HEK293T (cell line): ENCODE results near the gene STT3B.

Source experiments
- CTCF ChIA-PET: fragments of 350-600 bp; formaldehyde crosslinking; extraction: SDS; loops from one replicate; lab custom pipeline; 2021; ENCODE audit warnings: antibody characterized with exemption, inconsistent platforms; lab: Yijun Ruan, JAX
- POLR2A ChIA-PET: fragments of 350-600 bp; formaldehyde crosslinking; extraction: SDS; loops from one replicate; lab custom pipeline; 2020; ENCODE audit warnings: antibody characterized with exemption, inconsistent platforms; lab: Yijun Ruan, JAX
- DNase-seq: peaks from one replicate; pipeline ENCODE4 v3.0.0; 2012; ENCODE audit warnings: mixed read lengths; ENCODE audit errors: extremely low spot score
- ARNT ChIP-seq: fragments of 450-650 bp; IDR thresholded peaks from 2 replicates; pipeline ENCODE4 v1.6.1; 2017; ENCODE audit warnings: mild to moderate bottlenecking
- BHLHE40 ChIP-seq: fragments of 450-650 bp; IDR thresholded peaks from 2 replicates; pipeline ENCODE4 v1.6.1; 2016; ENCODE audit warnings: mild to moderate bottlenecking, moderate library complexity, borderline replicate concordance
- CTBP1 ChIP-seq: fragments of 450-650 bp; IDR thresholded peaks from 2 replicates; pipeline ENCODE4 v1.6.1; 2016; ENCODE audit warnings: borderline replicate concordance
- ELF4 ChIP-seq: fragments of 450-650 bp; IDR thresholded peaks from 2 replicates; pipeline ENCODE4 v1.6.1; 2017; ENCODE audit warnings: antibody characterized with exemption
- FOXA1 ChIP-seq: fragments of 450-650 bp; IDR thresholded peaks from 2 replicates; pipeline ENCODE4 v1.6.1; 2016; ENCODE audit warnings: mild to moderate bottlenecking
- FOXK2 ChIP-seq: fragments of 450-650 bp; IDR thresholded peaks from 2 replicates; pipeline ENCODE4 v1.6.1; 2016; ENCODE audit warnings: mild to moderate bottlenecking
- FOXM1 ChIP-seq: fragments of 450-650 bp; IDR thresholded peaks from 2 replicates; pipeline ENCODE4 v1.6.1; 2017; ENCODE audit warnings: mild to moderate bottlenecking, borderline replicate concordance
- HDGF ChIP-seq: fragments of 450-650 bp; IDR thresholded peaks from 2 replicates; pipeline ENCODE4 v1.6.1; 2017; ENCODE audit warnings: antibody characterized with exemption, borderline replicate concordance
- L3MBTL2 ChIP-seq: fragments of 450-650 bp; conservative IDR thresholded peaks from 2 replicates; pipeline ENCODE4 v1.6.1; 2016; ENCODE audit warnings: mild to moderate bottlenecking
- LEF1 ChIP-seq: fragments of 450-650 bp; IDR thresholded peaks from 2 replicates; pipeline ENCODE4 v1.6.1; 2017; ENCODE audit warnings: mild to moderate bottlenecking, borderline replicate concordance
- NFRKB ChIP-seq: fragments of 450-650 bp; IDR thresholded peaks from 2 replicates; pipeline ENCODE4 v1.6.1; 2016; ENCODE audit warnings: mild to moderate bottlenecking, moderate library complexity
- PKNOX1 ChIP-seq: fragments of 450-650 bp; IDR thresholded peaks from 2 replicates; pipeline ENCODE4 v1.6.1; 2016
- SP1 ChIP-seq: fragments of 450-650 bp; IDR thresholded peaks from 2 replicates; pipeline ENCODE4 v1.6.1; 2017
- SUZ12 ChIP-seq: fragments of 450-650 bp; IDR thresholded peaks from 2 replicates; pipeline ENCODE4 v1.6.1; 2016; ENCODE audit warnings: mild to moderate bottlenecking
- TARDBP ChIP-seq: fragments of 450-650 bp; IDR thresholded peaks from 2 replicates; pipeline ENCODE4 v1.6.1; 2016
- ZNF384 ChIP-seq: fragments of 450-650 bp; IDR thresholded peaks from 2 replicates; pipeline ENCODE4 v1.6.1; 2016

Gene STT3B

DNA sequence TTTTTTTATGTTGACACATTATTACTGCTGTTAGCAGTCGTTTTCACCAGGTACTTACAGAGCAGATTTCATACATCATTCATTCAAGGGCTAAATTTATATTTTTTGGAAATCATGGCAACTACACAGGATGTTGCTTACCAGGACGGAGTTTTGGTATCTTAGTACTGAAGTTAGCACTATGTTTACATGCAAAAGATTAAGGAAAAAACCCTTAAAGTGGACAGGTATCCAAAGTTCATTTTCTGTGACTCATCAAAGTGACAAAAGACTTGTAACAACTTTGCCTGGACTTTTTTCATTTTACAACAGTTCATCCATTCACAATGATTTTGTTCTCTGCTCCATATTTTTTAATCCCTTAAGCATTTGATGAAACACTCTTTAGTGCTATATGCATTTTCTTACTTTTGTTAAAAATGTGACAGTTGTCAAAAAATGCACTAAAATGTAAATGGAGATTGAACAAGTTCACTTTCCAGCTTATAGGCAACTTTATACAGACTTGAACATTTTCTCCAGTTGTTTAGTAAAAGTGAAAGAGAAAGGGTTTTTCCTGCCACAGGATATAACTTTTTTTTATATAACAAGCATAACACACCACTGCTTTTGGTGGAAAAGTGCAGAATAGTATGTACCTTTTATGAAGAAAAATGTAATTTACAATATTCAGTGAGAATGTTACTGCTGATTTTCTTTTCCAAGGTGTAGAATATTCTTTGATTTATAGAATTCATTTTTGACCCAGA, 104.1 kb downstream of the STT3B start:
- ChIA-PET CTCF (no interaction called here), POLR2A (no interaction called here)
- TF ChIP-seq SUZ12 (no peak), HDGF (no peak), BHLHE40 (no peak)
- no peak for DNase-seq

GRCh38 chr3:31639828-31640227, 107.1 kb downstream of the STT3B start:
- TF ChIP-seq PKNOX1 (peak; percentile 19; the same call in 1 of the 2 replicates), HDGF (no peak), CTBP1 (no peak), ELF4 (no peak), SUZ12 (no peak), FOXK2 (no peak)
- ChIA-PET CTCF (no interaction called here), POLR2A (no interaction called here)
- no peak for DNase-seq

DNA sequence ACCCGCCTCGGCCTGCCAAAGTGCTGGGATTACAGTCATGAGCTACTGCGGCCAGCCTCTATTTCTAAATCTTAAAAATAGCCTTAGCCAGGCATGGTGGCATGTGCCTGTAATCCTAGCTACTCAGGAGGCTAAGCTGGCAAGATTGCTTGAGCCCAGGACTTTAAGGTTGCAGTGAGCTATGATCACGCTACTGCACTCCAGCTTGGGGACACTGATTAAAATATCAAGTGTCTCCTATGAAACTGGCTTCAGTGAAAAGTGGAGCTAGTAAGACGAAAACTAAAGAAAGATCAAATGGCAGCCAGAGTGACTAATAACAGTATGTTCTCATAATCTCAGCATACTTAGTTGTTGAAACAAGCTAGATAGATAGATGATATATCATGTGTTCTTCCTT, 112.5 kb downstream of the STT3B start:
- ChIA-PET POLR2A (no interaction called here), CTCF (no interaction called here)
- no peak for DNase-seq
- TF ChIP-seq ZNF384 (no peak), PKNOX1 (no peak), L3MBTL2 (no peak), SUZ12 (no peak), HDGF (no peak)

DNA sequence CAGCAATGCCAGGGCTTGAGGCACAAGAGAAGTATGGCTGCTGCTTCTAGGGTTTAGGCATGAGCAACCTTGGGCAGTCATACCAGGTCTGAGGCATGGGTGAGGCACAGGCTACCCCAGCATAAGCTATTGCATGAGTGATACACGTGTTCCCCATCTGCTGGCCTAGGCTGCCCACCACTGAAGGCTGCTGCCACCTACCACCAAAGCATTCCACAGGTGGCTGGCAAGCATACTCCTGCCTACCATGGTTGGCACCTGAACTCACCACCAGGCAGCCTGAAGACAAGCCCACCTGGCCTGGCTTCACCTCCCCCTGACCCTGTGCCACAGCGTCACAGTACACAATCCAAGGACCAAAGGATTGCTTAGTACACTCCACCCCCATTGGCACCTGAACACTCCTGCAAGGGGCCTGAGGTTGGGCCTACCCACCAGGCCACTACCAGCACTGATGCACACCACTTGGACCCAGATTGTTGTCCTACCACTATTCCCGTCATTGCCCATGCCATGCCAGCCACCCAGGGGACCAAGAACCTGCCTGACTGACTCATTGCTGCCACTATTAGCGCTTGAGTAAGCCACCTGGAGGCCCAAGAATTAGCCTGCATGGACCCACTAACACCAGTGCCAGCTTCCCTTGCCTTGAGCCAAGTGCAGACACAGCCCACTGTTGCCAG, 115.7 kb downstream of the STT3B start:
- no peak for DNase-seq
- CTCF ChIA-PET: no interaction called here
- POLR2A ChIA-PET: no interaction called here
- no peak for TF ChIP-seq NFRKB
- no peak for TF ChIP-seq TARDBP
- TF ChIP-seq ELF4: no peak
- TF ChIP-seq LEF1: no peak
- no peak for TF ChIP-seq ZNF384
- TF ChIP-seq HDGF: no peak
- 0 out of 2 replicates have a peak, but pooled peaks have one; percentile 10 for TF ChIP-seq L3MBTL2
- TF ChIP-seq FOXM1: no peak
- no peak for TF ChIP-seq SUZ12

DNA sequence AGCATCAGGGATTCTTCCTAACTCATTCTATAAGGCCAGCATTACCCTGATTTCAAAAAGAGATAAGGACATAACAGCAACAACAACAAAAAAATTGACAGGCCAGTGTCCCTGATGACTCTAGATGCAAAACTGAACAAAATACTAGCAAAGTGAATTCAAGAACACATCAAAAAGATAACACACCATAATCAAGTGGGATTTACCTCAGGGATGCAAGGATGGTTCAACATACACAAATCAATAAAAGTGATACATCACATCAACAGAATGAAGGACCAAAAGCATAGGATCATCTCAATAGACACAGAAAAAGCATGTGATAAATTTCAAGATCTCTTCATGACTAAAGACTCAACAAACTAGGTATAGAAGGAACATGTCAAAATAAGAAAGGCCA, 119.6 kb downstream of the STT3B start:
- CTCF ChIA-PET: no interaction called here
- POLR2A ChIA-PET: no interaction called here

GRCh38 chr3:31653464-31653863, 120.7 kb downstream of the STT3B start:
- POLR2A ChIA-PET: no interaction called here
- DNase-seq: no peak
- CTCF ChIA-PET: interaction anchor here (0.6 kb wide), 1 partner anchor 27 kb away, joined by 3 read pairs; no protein-coding TSS in a partner anchor
- TF ChIP-seq TARDBP: no peak
- peak; percentile 15; the same call in 1 of the 2 replicates for TF ChIP-seq L3MBTL2

More for the DNA sequence above, 119.6 kb downstream of the STT3B start:
- TF ChIP-seq HDGF (no peak), CTBP1 (no peak), ELF4 (no peak), LEF1 (no peak), SUZ12 (no peak), ARNT (no peak), TARDBP (no peak), L3MBTL2 (no peak; the same call in 1 of the 2 replicates), BHLHE40 (no peak), ZNF384 (no peak), SP1 (no peak), FOXA1 (no peak), PKNOX1 (no peak), FOXM1 (no peak), NFRKB (no peak), FOXK2 (no peak)
- DNase-seq: no peak

GRCh38 chr3:31654998-31655397, 122.3 kb downstream of the STT3B start:
- POLR2A ChIA-PET: no interaction called here
- TF ChIP-seq FOXK2 (no peak), SP1 (no peak), FOXM1 (no peak), PKNOX1 (no peak), ELF4 (no peak), L3MBTL2 (no peak; the same call in 1 of the 2 replicates), FOXA1 (no peak), CTBP1 (no peak), HDGF (no peak), ARNT (no peak), LEF1 (no peak), TARDBP (no peak), NFRKB (no peak), ZNF384 (no peak), SUZ12 (no peak), BHLHE40 (no peak)
- CTCF ChIA-PET: no interaction called here
- no peak for DNase-seq
